Left ventricle myocardium inferior (tissue), 1 donor: ENCODE results near the gene SLC25A27. TPM values are rescaled to one million over a fixed set of nuclear protein-coding genes. Genes with fewer than 3 reads are reported as not detected.
"Not testable (repeated sequence)": the region's sequence is repeated elsewhere in the genome, so short reads cannot be mapped to it uniquely, and the experiment has no call there.

Experiments used
- DNase-seq: peaks from one replicate; pipeline ENCODE4 v3.0.0-alpha.2; 2020
- H3K27ac ChIP-seq: fragments of 200-600 bp; replicated peaks from 2 replicates; pipeline ENCODE4 v1.8.0; 2021
- H3K27me3 ChIP-seq: fragments of 200-600 bp; 2 replicates; pipeline ENCODE4 v1.8.0; 2021; ENCODE audit warnings: low read depth
- H3K36me3 ChIP-seq: fragments of 200-600 bp; 2 replicates; pipeline ENCODE4 v1.8.0; 2021
- H3K4me1 ChIP-seq: fragments of 200-600 bp; 2 replicates; pipeline ENCODE4 v1.8.0; 2021
- H3K4me3 ChIP-seq: fragments of 200-600 bp; 2 replicates; pipeline ENCODE4 v1.8.0; 2021; ENCODE audit warnings: mild to moderate bottlenecking, moderate library complexity
- H3K9me3 ChIP-seq: fragments of 200-600 bp; replicated peaks from 2 replicates; pipeline ENCODE4 v1.8.0; 2021
- CTCF ChIP-seq: fragments of 200-600 bp; IDR thresholded peaks from 2 replicates; pipeline ENCODE4 v1.8.0; 2021; ENCODE audit warnings: antibody characterized with exemption, mild to moderate bottlenecking, borderline replicate concordance
- intact Hi-C: fragments of 100-400 bp; cut with micrococcal nuclease; formaldehyde crosslinking; loops from one replicate; pipeline ENCODE4 v1.11.0; 2022
- total RNA-seq: library from RNA; stranded (reverse); fragmentation: NEBNext Ultra II Directional; extraction: Animal tissue kit (Norgen Biotek cat#: 25700); gene quantifications from one replicate; pipeline ENCODE4 v1.2.1, GENCODE V29; 2021
- donor health status: DM: no; HTN: yes; CAD: no; lungs with severe emphysema.

Gene SLC25A27
- total RNA-seq, 1 donor from 2014 or later: 18.6 TPM

GRCh38 chr6:46642928-46643751 is 9.6 kb upstream of the SLC25A27 start:
- no peaks in the 10 kb centered on the region for H3K4me1 ChIP-seq
- H3K36me3 ChIP-seq: no peaks in the 10 kb centered on the region
- intact Hi-C loops: no loop called here
- no peak overlapping the region for H3K27ac ChIP-seq
- H3K9me3 ChIP-seq: no peaks in the 10 kb centered on the region
- no peak overlapping the region for H3K4me3 ChIP-seq
- H3K27me3 ChIP-seq: no peaks in the 10 kb centered on the region
- no peak for DNase-seq
- TF ChIP-seq CTCF: no peak

- Histone ChIP-seq H3K27ac (no peak overlapping the region), H3K36me3 (no peaks in the 10 kb centered on the region), H3K4me1 (no peaks in the 10 kb centered on the region), H3K27me3 (no peaks in the 10 kb centered on the region), H3K4me3 (no peak overlapping the region), H3K9me3 (no peaks in the 10 kb centered on the region)
- intact Hi-C loops: no loop called here
- DNase-seq: no peak
- TF ChIP-seq CTCF: no peak
These were observed 7.5 kb upstream of the SLC25A27 start for GRCh38 chr6:46645265-46645664.

GRCh38 chr6:46648108-46648507 is 4.7 kb upstream of the SLC25A27 start:
- H3K36me3 ChIP-seq, DNase-seq, H3K4me3 ChIP-seq, H3K9me3 ChIP-seq, intact Hi-C loops, H3K27ac ChIP-seq, H3K27me3 ChIP-seq: not testable (repeated sequence)
- peaks cover 12% of the 10 kb centered on the region for H3K4me1 ChIP-seq

GRCh38 chr6:46648869-46649492 is 3.8 kb upstream of the SLC25A27 start:
- no peaks in the 10 kb centered on the region for H3K36me3 ChIP-seq
- no peak for DNase-seq
- TF ChIP-seq CTCF: no peak
- no peaks in the 10 kb centered on the region for H3K9me3 ChIP-seq
- H3K27me3 ChIP-seq: no peaks in the 10 kb centered on the region
- H3K4me3 ChIP-seq: no peak overlapping the region
- H3K4me1 ChIP-seq: peaks cover 21% of the 10 kb centered on the region
- intact Hi-C loops: no loop called here
- no peak overlapping the region for H3K27ac ChIP-seq

GRCh38 chr6:46651006-46651405 is 1.8 kb upstream of the SLC25A27 start:
- intact Hi-C loops: no loop called here
- Histone ChIP-seq H3K4me3 (peak overlapping the region; percentile 92), H3K36me3 (no peaks in the 10 kb centered on the region), H3K4me1 (peaks cover 26% of the 10 kb centered on the region), H3K9me3 (no peaks in the 10 kb centered on the region), H3K27ac (no peak overlapping the region), H3K27me3 (no peaks in the 10 kb centered on the region)
- no peak for DNase-seq
- no peak for TF ChIP-seq CTCF

GRCh38 chr6:46651816-46652215 is 959 bp upstream of the SLC25A27 start:
- no peak for DNase-seq
- H3K9me3 ChIP-seq: no peaks in the 10 kb centered on the region
- H3K27me3 ChIP-seq: no peaks in the 10 kb centered on the region
- peaks cover 26% of the 10 kb centered on the region for H3K4me1 ChIP-seq
- peaks cover 6% of the 10 kb centered on the region for H3K36me3 ChIP-seq
- TF ChIP-seq CTCF: no peak
- peak overlapping the region; percentile 91 for H3K27ac ChIP-seq
- intact Hi-C loops: no loop called here
- peak overlapping the region; percentile 92 for H3K4me3 ChIP-seq
